Ascending aorta (tissue), 2 donors: ENCODE results near the gene PLCL2. TPM values are rescaled to one million over a fixed set of nuclear protein-coding genes. Genes with fewer than 3 reads are reported as not detected.

Experiments used
- DNase-seq, 2 donors: peaks; one replicate each; pipeline ENCODE4 v3.0.0-alpha.2; 2019; ENCODE audit warnings: low spot score in 2 of 2
- H3K27ac ChIP-seq, 2 donors: fragments of 200-600 bp; sonication (generic); one replicate each; pipeline ENCODE4 v1.5.1; 2016 to 2017; ENCODE audit warnings: mild to moderate bottlenecking in 1 of 2
- H3K27me3 ChIP-seq: fragments of 200-600 bp; sonication (generic); one replicate; pipeline ENCODE4 v1.5.1; 2017
- H3K36me3 ChIP-seq, 2 donors: fragments of 200-600 bp; sonication (generic); one replicate each; pipeline ENCODE4 v1.5.1; 2016
- H3K4me1 ChIP-seq, 2 donors: fragments of 200-600 bp; sonication (generic); one replicate each; pipeline ENCODE4 v1.5.1; 2016 to 2017; ENCODE audit warnings: mild to moderate bottlenecking in 1 of 2
- H3K4me3 ChIP-seq, 2 donors: fragments of 200-600 bp; sonication (generic); one replicate each; pipeline ENCODE4 v1.5.1; 2016 to 2017; ENCODE audit warnings: mild to moderate bottlenecking in 1 of 2
- H3K9me3 ChIP-seq, 2 donors: fragments of 200-600 bp; sonication (generic); one replicate each; pipeline ENCODE4 v1.5.1; 2016
- intact Hi-C: fragments of 100-400 bp; cut with DNase I; formaldehyde crosslinking; loops from one replicate; pipeline ENCODE4 v1.15.1; 2023
- total RNA-seq: library from RNA; depleted of rRNA; stranded (reverse); fragments of >200 nt; gene quantifications from one replicate; pipeline ENCODE4 v1.1.0, GENCODE V29; 2016
- TF ChIP-seq, protein P1 (sequence below), 3 experiments: fragments of 200-600 bp in 2 of 3; fragments of 450-650 bp in 1 of 3; sonication (generic) in 2 of 3; IDR thresholded peaks; one replicate each; pipeline ENCODE4 v1.5.1; 2016 to 2019; ENCODE audit warnings: antibody characterized with exemption in 3 of 3, mild to moderate bottlenecking in 1 of 3, moderate library complexity in 1 of 3

Gene PLCL2
- total RNA-seq, 1 donor from 2014 or later = 2.9 TPM

DNA sequence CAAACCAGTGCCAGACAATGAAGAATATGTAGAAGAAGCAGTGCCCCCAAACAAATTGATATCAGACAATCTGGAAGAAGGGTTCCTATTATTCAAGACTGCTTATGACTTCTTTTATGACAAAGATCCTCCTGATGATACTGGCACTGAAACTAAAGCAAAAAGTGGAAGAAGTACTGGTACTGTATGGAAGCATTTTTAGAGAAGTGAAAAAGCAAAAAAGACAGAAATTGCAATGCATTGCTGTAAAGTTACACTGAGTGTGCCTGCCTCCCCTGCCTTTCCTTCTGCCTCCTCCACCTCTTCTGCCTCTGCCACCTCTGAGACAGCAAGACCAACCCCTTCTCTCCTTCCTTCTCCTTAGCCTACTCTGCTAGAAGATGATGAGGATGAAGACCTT, 167.6 kb downstream of the PLCL2 start:
- peaks cover 0 to 19% of the 10 kb centered on the region in 2 donors for H3K9me3 ChIP-seq
- DNase-seq = no peak
- TF ChIP-seq, protein P1, sequence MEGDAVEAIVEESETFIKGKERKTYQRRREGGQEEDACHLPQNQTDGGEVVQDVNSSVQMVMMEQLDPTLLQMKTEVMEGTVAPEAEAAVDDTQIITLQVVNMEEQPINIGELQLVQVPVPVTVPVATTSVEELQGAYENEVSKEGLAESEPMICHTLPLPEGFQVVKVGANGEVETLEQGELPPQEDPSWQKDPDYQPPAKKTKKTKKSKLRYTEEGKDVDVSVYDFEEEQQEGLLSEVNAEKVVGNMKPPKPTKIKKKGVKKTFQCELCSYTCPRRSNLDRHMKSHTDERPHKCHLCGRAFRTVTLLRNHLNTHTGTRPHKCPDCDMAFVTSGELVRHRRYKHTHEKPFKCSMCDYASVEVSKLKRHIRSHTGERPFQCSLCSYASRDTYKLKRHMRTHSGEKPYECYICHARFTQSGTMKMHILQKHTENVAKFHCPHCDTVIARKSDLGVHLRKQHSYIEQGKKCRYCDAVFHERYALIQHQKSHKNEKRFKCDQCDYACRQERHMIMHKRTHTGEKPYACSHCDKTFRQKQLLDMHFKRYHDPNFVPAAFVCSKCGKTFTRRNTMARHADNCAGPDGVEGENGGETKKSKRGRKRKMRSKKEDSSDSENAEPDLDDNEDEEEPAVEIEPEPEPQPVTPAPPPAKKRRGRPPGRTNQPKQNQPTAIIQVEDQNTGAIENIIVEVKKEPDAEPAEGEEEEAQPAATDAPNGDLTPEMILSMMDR (IDR thresholded peaks at IDR 0.05) = no peak
- no peak overlapping the region for H3K4me3 ChIP-seq
- H3K27ac ChIP-seq = no peak overlapping the region
- H3K4me1 ChIP-seq = no peaks in the 10 kb centered on the region
- intact Hi-C loops = no loop called here
- H3K27me3 ChIP-seq = no peaks in the 10 kb centered on the region
- no peaks in the 10 kb centered on the region for H3K36me3 ChIP-seq

DNA sequence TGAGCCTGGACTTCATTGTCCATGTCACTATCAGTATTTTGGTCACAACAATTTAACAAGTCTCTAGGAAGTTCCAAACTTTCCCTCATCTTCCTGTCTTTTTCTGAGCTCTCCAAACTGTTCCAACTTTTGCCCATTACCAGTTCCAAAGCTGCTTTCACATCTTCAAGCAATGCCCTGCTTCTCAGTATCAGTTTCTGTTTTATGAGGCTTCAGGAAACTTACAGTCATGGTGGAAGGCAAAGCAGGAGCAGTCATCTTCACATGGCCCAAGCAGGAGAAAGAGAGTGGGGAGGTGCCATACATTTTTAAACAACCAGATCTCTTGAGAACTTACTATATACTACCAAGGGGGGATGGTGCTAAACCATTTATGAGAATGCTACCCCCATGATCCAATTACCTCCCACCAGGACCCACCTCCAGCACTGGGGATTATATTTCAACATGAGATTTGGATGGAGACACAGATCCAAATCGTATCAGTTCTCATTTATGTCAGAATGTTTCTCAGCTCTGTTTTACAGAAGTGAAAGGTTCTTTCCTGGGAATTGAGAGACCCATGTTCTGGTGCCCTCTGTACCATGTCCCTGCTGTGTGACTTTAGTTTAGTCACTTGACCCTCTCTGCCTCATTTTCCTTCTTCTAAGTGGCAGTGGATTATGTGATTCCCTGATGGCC, 169.7 kb downstream of the PLCL2 start:
- intact Hi-C loops = no loop called here
- Histone ChIP-seq H3K27ac (no peak overlapping the region), H3K9me3 (peaks cover 0 to 19% of the 10 kb centered on the region in 2 donors), H3K4me1 (no peaks in the 10 kb centered on the region), H3K36me3 (no peaks in the 10 kb centered on the region), H3K4me3 (no peak overlapping the region), H3K27me3 (no peaks in the 10 kb centered on the region)
- DNase-seq = no peak
- TF ChIP-seq, protein P1 (IDR thresholded peaks at IDR 0.05) = no peak

DNA sequence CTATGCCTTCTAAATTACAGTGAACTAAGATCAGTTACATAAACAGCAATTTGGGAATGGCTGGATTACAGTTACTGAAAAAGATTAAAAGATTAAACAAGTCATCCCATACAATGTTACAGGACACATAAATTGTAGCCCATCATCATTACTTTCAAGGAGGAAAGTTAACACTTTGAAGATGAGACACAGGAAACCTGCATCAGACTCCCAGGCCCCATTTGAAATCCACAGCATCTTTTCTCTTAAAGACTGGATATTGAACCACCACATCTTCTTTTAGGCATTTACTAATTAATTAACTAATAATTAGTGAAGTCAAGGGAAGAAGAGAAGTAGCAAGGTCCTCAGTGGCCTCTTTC, 170.2 kb downstream of the PLCL2 start:
- intact Hi-C loops = no loop called here
- DNase-seq = no peak
- H3K36me3 ChIP-seq = no peaks in the 10 kb centered on the region
- TF ChIP-seq, protein P1 (IDR thresholded peaks at IDR 0.05) = no peak
- H3K4me3 ChIP-seq = no peak overlapping the region
- H3K4me1 ChIP-seq = no peaks in the 10 kb centered on the region
- H3K9me3 ChIP-seq = peaks cover 0 to 19% of the 10 kb centered on the region in 2 donors
- H3K27ac ChIP-seq = no peak overlapping the region
- no peaks in the 10 kb centered on the region for H3K27me3 ChIP-seq

DNA sequence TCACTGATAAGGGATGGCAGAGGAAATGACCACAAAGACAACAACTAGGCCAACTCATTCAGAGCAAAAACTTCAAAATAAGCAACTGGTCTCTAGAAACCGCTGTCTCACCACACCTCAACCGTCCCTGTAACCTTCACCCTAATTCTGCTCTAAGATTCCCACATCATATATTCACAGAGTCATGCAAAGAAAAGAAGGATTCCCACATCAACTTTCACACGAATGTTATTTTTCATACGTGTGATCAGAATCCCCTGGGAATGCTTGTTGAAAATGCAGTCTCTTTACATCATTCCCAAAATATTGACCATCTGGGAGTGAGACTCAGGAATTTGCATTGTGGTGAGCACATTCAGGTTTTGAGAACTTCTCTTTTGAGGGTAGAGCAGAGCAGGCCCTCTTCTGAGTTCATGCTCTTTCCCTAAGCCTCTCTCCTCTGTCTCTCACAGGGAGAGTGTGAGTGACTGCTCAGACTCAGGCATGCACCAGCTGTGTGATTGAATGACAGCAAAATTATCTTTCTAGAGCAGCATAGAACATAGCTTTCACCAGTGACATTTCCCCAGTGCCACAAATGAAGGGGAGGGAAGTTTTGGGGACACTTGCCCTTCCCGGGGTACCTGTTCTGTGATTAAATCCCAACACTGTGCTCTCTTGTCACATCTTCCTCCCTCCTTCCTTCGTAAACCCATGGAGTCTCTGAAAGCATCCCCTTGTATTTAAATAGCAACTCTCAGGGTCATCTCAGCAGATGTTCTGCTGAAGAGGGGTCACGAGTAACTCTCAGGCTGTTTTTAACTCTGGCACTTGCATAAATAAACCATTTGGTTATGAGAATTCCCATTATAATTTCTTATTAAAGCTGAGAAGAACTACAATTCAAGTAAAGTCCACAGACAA, 170.9 kb downstream of the PLCL2 start:
- H3K36me3 ChIP-seq = no peaks in the 10 kb centered on the region
- no peak overlapping the region for H3K4me3 ChIP-seq
- TF ChIP-seq, protein P1 (IDR thresholded peaks at IDR 0.05) = no peak
- no peak for DNase-seq
- H3K27ac ChIP-seq = no peak overlapping the region
- intact Hi-C loops = no loop called here
- H3K4me1 ChIP-seq = no peaks in the 10 kb centered on the region
- peaks cover 0 to 19% of the 10 kb centered on the region in 2 donors for H3K9me3 ChIP-seq
- H3K27me3 ChIP-seq = no peaks in the 10 kb centered on the region

DNA sequence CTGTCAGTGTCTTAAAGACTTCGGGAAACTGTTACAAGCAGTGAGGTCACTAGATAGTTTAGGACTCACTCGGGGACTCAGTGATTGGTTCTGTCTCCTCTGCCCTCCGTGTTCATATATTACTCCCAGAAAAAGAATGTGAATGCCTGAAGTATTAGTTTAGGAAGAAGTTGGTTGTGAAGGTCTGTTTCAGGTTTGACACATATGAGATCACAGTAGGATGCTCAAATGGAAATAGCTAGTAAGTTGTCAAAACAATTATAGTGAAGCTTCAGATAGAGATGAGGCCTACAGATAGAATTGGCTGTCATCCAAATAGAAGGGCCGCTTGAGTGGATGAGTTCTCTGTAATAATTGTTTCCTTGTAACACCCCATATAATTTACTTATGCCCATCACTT, 172.6 kb downstream of the PLCL2 start:
- TF ChIP-seq, protein P1 (IDR thresholded peaks at IDR 0.05) = no peak
- H3K36me3 ChIP-seq = no peaks in the 10 kb centered on the region
- intact Hi-C loops = no loop called here
- H3K4me1 ChIP-seq = no peaks in the 10 kb centered on the region
- no peak for DNase-seq
- no peak overlapping the region for H3K4me3 ChIP-seq
- H3K27me3 ChIP-seq = no peaks in the 10 kb centered on the region
- H3K27ac ChIP-seq = no peak overlapping the region
- H3K9me3 ChIP-seq = peaks cover 0 to 16% of the 10 kb centered on the region in 2 donors
